ENCODE data around the gene LRP6. TPM values are rescaled to one million over a fixed set of nuclear protein-coding genes. Genes with fewer than 3 reads are reported as not detected.

LRP6 gene
- total and polyA plus RNA-seq, 4 donors, result 9.4 to 125 (median 26.8) TPM

DNA sequence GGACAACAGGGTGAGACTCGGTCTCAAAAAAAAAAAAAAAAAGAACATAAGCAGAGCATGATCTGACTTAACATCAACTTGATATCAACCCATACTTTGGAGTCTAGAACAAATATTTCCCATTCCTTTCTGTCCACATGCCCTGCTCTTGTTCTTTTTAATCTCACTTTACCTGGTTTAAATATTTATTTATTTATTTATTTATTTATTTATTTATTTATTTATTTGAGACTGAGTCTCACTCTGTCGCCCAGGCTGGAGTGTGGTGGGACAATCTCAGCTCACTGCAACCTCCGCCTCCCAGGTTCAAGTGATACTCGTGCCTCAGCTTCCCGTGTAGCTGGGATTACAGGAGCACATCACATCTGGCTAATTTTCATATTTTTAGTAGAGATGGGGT, 19.6 kb upstream of the LRP6 start:
- Histone ChIP-seq H3K27me3 (ENCODE audit: control insufficient read depth in 3 of 3, insufficient read depth in 3 of 3, low read length in 2 of 3) (no peaks in the 10 kb centered on the region), H3K9ac (ENCODE audit: insufficient read depth in 1 of 2, low read length in 2 of 2) (no peak overlapping the region), H3K27ac (ENCODE audit: low read depth in 1 of 2, low read length in 1 of 2) (no peak overlapping the region), H3K4me1 (ENCODE audit: control insufficient read depth in 5 of 5, insufficient read depth in 5 of 5, low read length in 5 of 5) (peaks cover 0 to 5% (median 0%) of the 10 kb centered on the region in 5 donors), H3K4me3 (no peak overlapping the region), H3K9me3 (ENCODE audit: control insufficient read depth in 4 of 4, insufficient read depth in 3 of 4, low read length in 3 of 4) (no peaks in the 10 kb centered on the region), H3K36me3 (ENCODE audit: control insufficient read depth in 4 of 4, insufficient read depth in 4 of 4, low read length in 4 of 4) (no peaks in the 10 kb centered on the region)
- ATAC-seq (ENCODE audit: insufficient read depth, low FRiP score) (no peak), DNase-seq (no peak)
- WGBS, 2 donors, result 88 to 97% methylated on average over 4 to 5 of the region's 5 CpGs
- TF ChIP-seq CTCF (IDR thresholded peaks at IDR 0.05; ENCODE audit: control extremely low read depth, extremely low read depth), result no peak

DNA sequence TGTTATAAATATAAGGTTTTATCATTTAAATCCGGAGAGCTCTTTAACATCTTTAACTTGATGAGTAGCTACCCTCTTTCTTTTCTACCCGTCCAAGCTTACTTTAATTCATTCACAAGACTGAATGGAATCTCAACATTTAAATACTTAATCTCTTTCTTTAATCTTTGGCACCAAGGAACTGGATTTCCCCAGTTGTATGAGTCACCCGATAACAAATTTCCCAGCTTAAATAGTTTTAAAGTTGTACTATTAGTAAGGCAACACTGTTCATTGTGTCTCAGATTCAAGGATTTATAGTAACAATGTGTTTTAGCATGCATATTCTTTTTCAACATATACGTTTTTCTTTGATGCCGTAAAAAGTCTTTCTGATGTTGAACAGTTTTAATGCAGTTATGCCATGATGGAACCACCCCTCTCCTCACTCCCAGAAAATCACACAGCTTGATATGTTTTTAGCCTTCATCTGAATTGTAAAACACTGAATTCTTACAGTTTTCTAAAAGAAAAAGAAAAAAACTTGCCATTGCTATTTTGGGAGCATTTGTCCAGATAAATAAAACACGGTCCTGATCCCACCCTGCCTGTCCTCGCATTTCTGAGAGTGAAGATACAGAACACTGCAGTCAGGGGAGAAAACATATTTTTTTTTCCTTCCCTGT, 16.0 kb upstream of the LRP6 start:
- Histone ChIP-seq H3K9ac (ENCODE audit: insufficient read depth in 1 of 2, low read length in 2 of 2) (no peak overlapping the region), H3K27me3 (ENCODE audit: control insufficient read depth in 3 of 3, insufficient read depth in 3 of 3, low read length in 2 of 3) (no peaks in the 10 kb centered on the region), H3K36me3 (ENCODE audit: control insufficient read depth in 4 of 4, insufficient read depth in 4 of 4, low read length in 4 of 4) (no peaks in the 10 kb centered on the region), H3K27ac (ENCODE audit: low read depth in 1 of 2, low read length in 1 of 2) (no peak overlapping the region), H3K9me3 (ENCODE audit: control insufficient read depth in 4 of 4, insufficient read depth in 3 of 4, low read length in 3 of 4) (no peaks in the 10 kb centered on the region), H3K4me3 (no peak overlapping the region), H3K4me1 (ENCODE audit: control insufficient read depth in 5 of 5, insufficient read depth in 5 of 5, low read length in 5 of 5) (peaks cover 0 to 5% (median 0%) of the 10 kb centered on the region in 5 donors)
- ATAC-seq (ENCODE audit: insufficient read depth, low FRiP score), result peak; percentile 58
- 55 to 80% methylated on average over 7 of the region's 7 CpGs for WGBS, 2 donors
- TF ChIP-seq CTCF (IDR thresholded peaks at IDR 0.05; ENCODE audit: control extremely low read depth, extremely low read depth), result no peak
- peak in 1 of 3 donors; percentile 24 for DNase-seq

- peaks cover 0 to 5% (median 0%) of the 10 kb centered on the region in 5 donors for H3K4me1 ChIP-seq (ENCODE audit: control insufficient read depth in 5 of 5, insufficient read depth in 5 of 5, low read length in 5 of 5)
- 81 to 87% methylated on average over 3 of the region's 3 CpGs for WGBS, 2 donors
- H3K9me3 ChIP-seq (ENCODE audit: control insufficient read depth in 4 of 4, insufficient read depth in 3 of 4, low read length in 3 of 4), result peaks cover 0 to 2% (median 0%) of the 10 kb centered on the region in 4 donors
- DNase-seq (no peak), ATAC-seq (ENCODE audit: insufficient read depth, low FRiP score) (no peak)
- TF ChIP-seq CTCF (IDR thresholded peaks at IDR 0.05; ENCODE audit: control extremely low read depth, extremely low read depth), result no peak
- H3K9ac ChIP-seq (ENCODE audit: insufficient read depth in 1 of 2, low read length in 2 of 2), result no peak overlapping the region
- no peak overlapping the region for H3K4me3 ChIP-seq
- H3K36me3 ChIP-seq (ENCODE audit: control insufficient read depth in 4 of 4, insufficient read depth in 4 of 4, low read length in 4 of 4), result no peaks in the 10 kb centered on the region
- no peak overlapping the region for H3K27ac ChIP-seq (ENCODE audit: low read depth in 1 of 2, low read length in 1 of 2)
- no peaks in the 10 kb centered on the region for H3K27me3 ChIP-seq (ENCODE audit: control insufficient read depth in 3 of 3, insufficient read depth in 3 of 3, low read length in 2 of 3)
These were observed 15.4 kb upstream of the LRP6 start for GRCh38 chr12:12282202-12282601.

DNA sequence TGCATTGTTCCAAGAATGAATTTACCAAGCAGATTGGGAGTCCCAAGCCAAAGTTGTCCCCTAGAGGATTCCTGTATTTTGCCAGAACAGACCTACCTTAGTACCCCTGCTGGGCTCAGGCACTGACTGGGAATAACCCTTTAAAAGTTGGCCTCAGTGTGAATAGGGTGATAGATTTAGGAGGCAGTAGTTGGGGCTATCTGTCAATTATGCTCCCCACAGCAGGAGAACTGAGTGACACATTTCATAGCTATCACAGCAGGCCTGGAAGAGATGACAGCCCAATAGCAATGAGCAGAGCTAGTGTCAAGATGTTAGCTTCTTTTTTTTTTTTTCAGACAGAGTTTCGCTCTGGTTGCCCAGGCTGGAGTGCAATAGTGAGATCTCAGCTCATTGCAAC, 14.3 kb upstream of the LRP6 start:
- Histone ChIP-seq H3K9ac (ENCODE audit: insufficient read depth in 1 of 2, low read length in 2 of 2) (no peak overlapping the region), H3K4me3 (no peak overlapping the region), H3K27me3 (ENCODE audit: control insufficient read depth in 3 of 3, insufficient read depth in 3 of 3, low read length in 2 of 3) (no peaks in the 10 kb centered on the region), H3K27ac (ENCODE audit: low read depth in 1 of 2, low read length in 1 of 2) (no peak overlapping the region), H3K9me3 (ENCODE audit: control insufficient read depth in 4 of 4, insufficient read depth in 3 of 4, low read length in 3 of 4) (peaks cover 0 to 4% (median 2%) of the 10 kb centered on the region in 4 donors), H3K4me1 (ENCODE audit: control insufficient read depth in 5 of 5, insufficient read depth in 5 of 5, low read length in 5 of 5) (peaks cover 0 to 5% (median 0%) of the 10 kb centered on the region in 5 donors), H3K36me3 (ENCODE audit: control insufficient read depth in 4 of 4, insufficient read depth in 4 of 4, low read length in 4 of 4) (no peaks in the 10 kb centered on the region)
- DNase-seq (no peak), ATAC-seq (ENCODE audit: insufficient read depth, low FRiP score) (no peak)
- 95 to 100% methylated on average over 1 of the region's 1 CpG for WGBS, 2 donors
- TF ChIP-seq CTCF (IDR thresholded peaks at IDR 0.05; ENCODE audit: control extremely low read depth, extremely low read depth), result no peak

Measured in lung (tissue), 12 donors.